GM19397 (cell line): ENCODE measurements around the gene YARS2.
"Not testable (repeated sequence)": the region's sequence is repeated elsewhere in the genome, so short reads cannot be mapped to it uniquely, and the experiment has no call there.

Source experiments
- ATAC-seq: cut with Tn5 transposase; IDR thresholded peaks from one replicate; pipeline ENCODE4 v1.9.1; 2021; ENCODE audit warnings: mild to moderate bottlenecking, moderate library complexity; ENCODE audit not compliant: unreplicated experiment

Gene YARS2

DNA sequence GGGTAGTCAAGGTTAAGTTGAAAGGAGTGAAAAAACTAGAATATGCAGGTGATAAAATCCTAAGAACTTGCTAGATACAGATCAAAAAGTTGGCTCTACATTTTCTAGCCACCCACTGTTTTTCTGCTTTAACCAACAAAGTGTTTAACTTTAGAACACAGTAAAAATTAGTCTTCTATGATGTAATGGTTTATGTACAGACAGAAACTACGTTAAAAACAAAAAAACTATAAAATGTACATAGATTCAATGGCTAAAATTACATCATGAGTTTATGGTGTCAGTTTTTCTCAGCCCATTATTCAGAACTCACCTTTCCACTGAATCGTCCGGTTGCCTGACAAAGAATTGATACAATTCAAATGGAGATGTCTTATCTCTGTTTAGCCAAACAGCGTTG is 2.1 kb downstream of the YARS2 start:
- ATAC-seq = no peak

DNA sequence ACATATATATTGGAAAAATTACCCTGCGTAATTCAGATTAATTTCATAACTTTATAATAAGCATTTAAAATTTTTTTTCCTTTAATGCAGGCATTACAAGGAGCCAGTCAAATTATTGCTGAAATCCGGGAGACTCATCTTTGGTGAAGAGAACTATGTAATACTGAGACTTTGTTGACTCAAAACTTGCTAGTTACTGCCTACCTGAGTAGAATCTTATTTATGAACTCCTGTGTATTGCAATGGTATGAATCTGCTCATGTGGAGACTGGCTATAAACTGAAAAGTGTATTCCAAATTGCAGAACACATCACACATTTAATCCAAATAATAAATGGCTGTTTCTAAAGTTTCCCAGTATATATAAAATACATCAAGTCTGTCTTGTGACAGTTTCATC is 12.4 kb downstream of the YARS2 start:
- ATAC-seq = no peak

- ATAC-seq = no peak
Observed at GRCh38 chr12:32742133-32742532, 13.6 kb downstream of the YARS2 start.

DNA sequence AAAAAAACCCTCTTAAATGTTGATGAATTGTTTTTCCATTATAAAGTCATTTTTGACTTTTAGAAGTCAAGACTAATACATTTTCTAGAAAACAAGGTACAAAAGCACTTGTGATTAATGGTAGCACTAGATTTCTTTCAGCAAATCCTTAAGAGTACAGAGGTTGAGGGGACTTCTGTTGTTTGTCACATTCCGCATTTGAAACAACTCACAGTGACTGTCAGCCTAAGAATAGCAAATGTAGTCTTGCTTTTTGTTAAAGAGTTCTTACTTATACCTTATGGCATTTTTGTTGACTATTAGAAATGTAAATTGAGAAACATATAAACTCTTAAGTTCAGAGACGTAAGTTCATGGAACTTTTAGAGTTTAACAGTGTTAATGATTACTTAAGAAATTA is 16.4 kb downstream of the YARS2 start:
- no peak for ATAC-seq

GRCh38 chr12:32737715-32738114 is 18.0 kb downstream of the YARS2 start:
- no peak for ATAC-seq

DNA sequence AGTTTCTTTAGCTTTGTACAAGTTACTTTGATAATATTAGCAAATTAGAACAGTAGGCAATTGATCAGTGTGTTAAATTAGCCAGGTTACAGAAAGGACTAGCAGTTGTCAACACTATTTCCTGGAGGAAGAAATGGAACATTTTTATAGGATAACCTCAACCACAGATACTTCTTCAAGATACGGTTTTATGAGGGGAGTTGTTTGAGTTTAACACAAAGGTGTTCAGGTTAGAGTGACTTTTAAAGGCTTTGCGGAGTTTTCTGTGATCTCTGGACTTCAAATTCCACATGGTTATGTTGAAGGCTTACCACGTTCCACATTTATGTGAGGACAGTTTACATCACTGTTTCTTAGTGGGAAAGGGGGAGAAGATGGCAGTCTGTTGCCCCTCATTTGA is 19.3 kb downstream of the YARS2 start:
- no peak for ATAC-seq

GRCh38 chr12:32734952-32735351 is 20.7 kb downstream of the YARS2 start:
- no peak for ATAC-seq

DNA sequence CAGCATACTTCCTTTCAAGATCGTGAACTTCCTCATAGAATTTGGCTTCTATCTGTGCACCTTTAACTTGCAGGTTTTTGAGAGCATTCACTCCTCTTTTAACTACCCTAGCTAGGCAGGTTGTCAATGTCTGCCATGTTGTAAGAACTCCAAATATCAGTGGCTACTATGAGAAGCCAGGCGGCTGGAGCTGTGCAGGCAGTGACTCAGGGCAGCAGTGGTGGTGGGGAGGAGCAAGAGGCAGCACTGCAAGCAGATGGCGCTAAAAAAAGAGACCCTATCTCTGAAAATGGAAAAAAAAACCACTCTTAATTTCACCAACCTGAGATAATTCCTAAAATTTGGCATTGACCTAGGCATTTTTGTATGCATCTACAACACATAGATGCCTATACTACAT is 28.5 kb downstream of the YARS2 start:
- ATAC-seq = no peak

GRCh38 chr12:32726286-32726685 is 29.4 kb downstream of the YARS2 start:
- ATAC-seq = no peak

- ATAC-seq = not testable (repeated sequence)
Observed at GRCh38 chr12:32725308-32725707, 30.4 kb downstream of the YARS2 start.

- ATAC-seq = no peak
Observed at GRCh38 chr12:32718926-32719325, 36.8 kb downstream of the YARS2 start.

DNA sequence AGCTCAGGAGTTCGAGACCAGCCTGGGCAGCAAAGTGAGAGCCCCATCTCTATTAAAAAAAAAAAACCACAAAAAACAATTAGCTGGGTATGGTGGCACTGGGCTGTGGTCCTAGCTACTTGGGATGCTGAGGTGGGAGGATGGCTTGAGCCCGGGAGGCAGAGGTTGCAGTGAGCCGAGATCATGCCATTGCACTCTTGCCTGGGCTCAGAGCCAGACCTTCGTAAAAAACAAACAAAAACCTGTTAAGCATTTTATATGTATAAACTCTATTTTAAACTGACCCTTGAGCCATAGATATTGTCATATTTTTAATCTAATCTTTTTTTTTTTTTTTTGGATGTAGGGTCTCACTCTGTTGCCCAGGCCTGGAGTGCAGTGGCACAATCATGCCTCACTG is 40.9 kb downstream of the YARS2 start:
- ATAC-seq = no peak

DNA sequence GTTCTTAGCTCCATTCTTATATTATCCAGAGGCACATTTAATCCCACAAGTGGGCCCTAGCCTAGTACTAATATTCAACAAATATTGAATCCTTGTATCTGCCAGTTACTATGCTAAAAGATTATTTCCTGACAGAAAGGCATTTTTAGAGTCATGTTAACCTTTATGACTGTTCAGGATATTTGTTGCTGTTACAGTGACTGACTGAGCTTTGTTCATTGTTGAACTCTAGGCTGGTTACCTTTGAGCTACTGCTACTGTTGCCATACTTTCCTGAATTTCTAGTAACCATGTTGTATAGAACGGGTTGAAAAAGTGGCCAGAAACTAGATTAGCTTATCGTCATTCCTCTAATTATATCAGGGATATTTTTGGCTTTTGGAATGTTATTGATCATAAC is 46.8 kb downstream of the YARS2 start:
- no peak for ATAC-seq

DNA sequence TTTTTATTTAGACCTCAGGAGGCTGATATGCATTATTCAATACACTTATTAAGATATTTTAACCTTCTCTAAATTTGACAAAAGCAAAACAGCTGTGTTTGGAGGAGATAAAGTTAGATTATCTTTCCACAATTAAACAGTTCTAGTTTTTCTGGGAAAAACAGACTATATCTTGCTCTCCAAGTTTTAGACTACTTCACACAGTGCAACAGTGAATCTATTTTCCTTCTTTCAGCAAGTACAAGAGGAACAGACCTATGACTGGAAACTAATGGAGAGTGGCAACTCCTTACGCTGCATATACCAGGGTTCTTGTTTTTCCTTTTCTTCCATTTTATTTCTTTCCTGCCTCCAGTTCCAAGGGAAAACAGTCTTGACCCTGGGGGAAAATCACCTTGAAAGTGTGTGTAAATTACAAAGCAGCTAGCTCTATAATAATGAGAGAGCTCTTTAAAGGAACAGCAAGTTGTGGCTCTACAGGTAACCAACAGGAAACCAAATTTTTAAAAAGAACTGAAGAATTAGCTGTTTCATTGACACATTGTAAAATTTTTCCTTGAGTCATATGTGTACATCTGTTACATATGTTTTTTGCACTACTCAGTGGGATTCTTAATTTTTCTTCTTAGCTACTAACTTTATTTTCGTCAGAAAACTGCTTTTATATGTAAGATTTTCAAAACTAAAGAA is 49.2 kb downstream of the YARS2 start:
- ATAC-seq = no peak

GRCh38 chr12:32705783-32706182 is 49.9 kb downstream of the YARS2 start:
- no peak for ATAC-seq

GRCh38 chr12:32702946-32703345 is 52.8 kb downstream of the YARS2 start:
- ATAC-seq = no peak

GRCh38 chr12:32702473-32702872 is 53.2 kb downstream of the YARS2 start:
- ATAC-seq = no peak

- not testable (repeated sequence) for ATAC-seq
Observed at GRCh38 chr12:32699437-32699836, 56.3 kb downstream of the YARS2 start.

- no peak for ATAC-seq
Observed at GRCh38 chr12:32698285-32698684, 57.4 kb downstream of the YARS2 start.

DNA sequence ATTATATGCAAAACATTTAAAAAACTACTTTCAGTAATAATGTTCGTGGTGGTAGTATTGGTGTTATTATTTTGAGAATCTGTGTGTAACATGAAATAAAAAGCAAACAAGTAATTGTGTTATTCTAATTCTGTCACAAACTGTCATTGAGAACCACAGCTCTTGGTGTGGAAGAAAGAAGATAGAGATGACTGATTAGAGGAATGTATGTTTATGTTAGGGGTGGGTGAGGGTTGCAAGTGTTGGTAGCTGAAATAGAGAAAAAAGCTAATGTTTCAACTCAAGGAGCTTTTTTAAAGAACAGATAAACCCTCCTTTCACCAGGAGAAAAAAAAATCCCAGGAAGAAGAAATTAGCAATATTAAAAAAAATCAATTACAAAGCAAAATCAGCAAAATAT is 58.3 kb downstream of the YARS2 start:
- no peak for ATAC-seq
